Activated T-helper 17 cell treated with anti-CD3 and anti-CD28 coated beads, Interleukin-2, amount 50 U/mL, for 72 hours (primary cell): Measurements from ENCODE around the gene NKAIN1. TPM values are rescaled to one million over a fixed set of nuclear protein-coding genes. Genes with fewer than 3 reads are reported as not detected.
A peak's percentile ranks its signal among the peaks of the same experiment; 100 is the strongest.
"Not testable (repeated sequence)": the region's sequence is repeated elsewhere in the genome, so short reads cannot be mapped to it uniquely, and the experiment has no call there.

Source experiments
- ATAC-seq: fragments of 150-1000 bp; cut with Tn5 transposase; replicated peaks from 2 replicates; pipeline ENCODE4 v1.10.0; 2021; ENCODE audit warnings: mild to moderate bottlenecking, moderate library complexity
- H3K27ac Mint-ChIP-seq: one replicate; pipeline ENCODE4 v1.8.0; 2022; ENCODE audit warnings: mixed read lengths
- H3K27me3 Mint-ChIP-seq: one replicate; pipeline ENCODE4 v1.8.0; 2022; ENCODE audit warnings: mixed read lengths
- H3K36me3 Mint-ChIP-seq: one replicate; pipeline ENCODE4 v1.8.0; 2022; ENCODE audit warnings: low read depth, mild to moderate bottlenecking, mixed read lengths
- H3K4me1 Mint-ChIP-seq: one replicate; pipeline ENCODE4 v1.8.0; 2022; ENCODE audit warnings: mixed read lengths
- H3K4me3 Mint-ChIP-seq: one replicate; pipeline ENCODE4 v1.8.0; 2022; ENCODE audit warnings: mild to moderate bottlenecking, mixed read lengths
- H3K9me3 Mint-ChIP-seq: one replicate; pipeline ENCODE4 v1.8.0; 2022; ENCODE audit warnings: mixed read lengths
- total RNA-seq, 2 donors: library from RNA; stranded (reverse); gene quantifications; one replicate each; pipeline ENCODE4 v1.2.3, GENCODE V29; 2022

The NKAIN1 gene
- total RNA-seq, 2 donors from 2014 or later: not detected

DNA sequence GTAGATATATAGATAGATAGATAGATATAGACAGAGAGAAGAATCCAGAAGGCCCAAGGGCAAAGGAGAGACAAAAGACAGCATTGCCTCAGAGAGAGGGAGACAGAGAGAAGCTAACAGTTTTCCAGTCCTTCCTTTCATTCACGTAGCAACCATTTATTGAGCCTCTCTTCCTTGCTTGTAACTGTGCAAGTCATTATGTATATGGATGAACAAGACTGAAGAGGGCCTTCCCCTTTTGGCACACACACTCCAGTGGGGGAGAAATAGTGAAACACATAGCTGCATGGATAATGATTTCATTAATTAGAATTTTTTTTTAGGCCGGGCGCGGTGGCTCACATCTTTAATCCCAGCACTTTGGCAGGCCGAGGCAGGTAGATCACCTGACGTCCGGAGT, 99.4 kb downstream of the NKAIN1 start:
- H3K27ac Mint-ChIP-seq: no peak overlapping the region
- H3K4me3 Mint-ChIP-seq: no peak overlapping the region
- no peaks in the 10 kb centered on the region for H3K9me3 Mint-ChIP-seq
- H3K36me3 Mint-ChIP-seq: no peaks in the 10 kb centered on the region
- H3K4me1 Mint-ChIP-seq: no peaks in the 10 kb centered on the region
- ATAC-seq: no peak
- no peaks in the 10 kb centered on the region for H3K27me3 Mint-ChIP-seq

DNA sequence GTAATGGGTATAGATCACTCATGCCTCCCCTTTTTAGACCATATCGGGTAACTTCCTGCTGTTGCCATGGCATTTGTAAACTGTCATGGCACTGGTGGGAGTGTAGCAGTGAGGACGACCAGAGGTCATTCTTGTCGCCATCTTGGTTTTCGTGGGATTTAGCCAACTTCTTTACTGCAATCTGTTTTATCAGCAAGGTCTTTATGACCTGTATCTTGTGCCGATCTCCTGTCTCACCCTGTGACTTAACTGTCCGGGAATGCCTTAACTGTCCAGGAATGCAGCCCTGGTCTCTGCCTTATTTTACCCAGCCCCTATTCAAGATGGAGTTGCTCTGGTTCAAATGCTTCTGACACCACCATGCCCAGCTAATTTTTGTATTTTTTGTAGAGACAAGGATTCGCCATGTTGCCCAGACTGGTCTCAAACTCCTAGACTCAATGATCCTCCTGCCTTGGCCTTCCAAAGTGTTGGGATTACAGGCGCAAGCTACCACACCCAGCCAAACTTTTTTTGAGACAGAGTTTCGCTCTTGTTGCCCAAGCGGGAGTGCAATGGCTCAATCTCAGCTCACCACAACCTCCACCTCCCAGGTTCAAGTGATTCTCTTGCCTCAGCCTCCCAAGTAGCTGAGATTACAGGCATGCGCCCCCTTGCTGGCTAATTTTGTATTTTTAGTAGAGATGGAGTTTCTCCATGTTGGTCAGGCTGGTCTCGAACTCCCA, 100.7 kb downstream of the NKAIN1 start:
- not testable (repeated sequence) for H3K9me3 Mint-ChIP-seq, H3K4me1 Mint-ChIP-seq, H3K27ac Mint-ChIP-seq, H3K36me3 Mint-ChIP-seq, H3K4me3 Mint-ChIP-seq, ATAC-seq, H3K27me3 Mint-ChIP-seq

DNA sequence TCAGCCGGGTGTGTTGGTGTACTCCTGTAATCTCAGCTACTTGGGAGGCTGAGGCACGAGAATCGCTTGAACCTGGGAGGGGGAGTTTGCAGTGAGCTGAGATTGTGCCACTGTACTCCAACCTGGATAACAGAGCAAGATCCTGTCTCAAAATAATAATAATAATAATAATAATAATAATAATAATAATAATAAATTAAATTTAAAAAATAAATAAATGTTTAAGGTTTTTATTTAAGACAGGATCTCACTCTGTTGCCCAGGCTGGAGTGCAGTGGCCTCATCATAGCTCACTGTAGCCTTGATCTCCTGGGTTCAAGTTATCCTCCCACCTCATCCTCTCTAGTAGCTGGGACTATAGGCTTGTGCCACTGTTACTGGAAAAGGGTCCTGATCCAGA, 101.8 kb downstream of the NKAIN1 start:
- H3K27me3 Mint-ChIP-seq, H3K4me1 Mint-ChIP-seq, ATAC-seq, H3K9me3 Mint-ChIP-seq, H3K36me3 Mint-ChIP-seq, H3K4me3 Mint-ChIP-seq, H3K27ac Mint-ChIP-seq: not testable (repeated sequence)

DNA sequence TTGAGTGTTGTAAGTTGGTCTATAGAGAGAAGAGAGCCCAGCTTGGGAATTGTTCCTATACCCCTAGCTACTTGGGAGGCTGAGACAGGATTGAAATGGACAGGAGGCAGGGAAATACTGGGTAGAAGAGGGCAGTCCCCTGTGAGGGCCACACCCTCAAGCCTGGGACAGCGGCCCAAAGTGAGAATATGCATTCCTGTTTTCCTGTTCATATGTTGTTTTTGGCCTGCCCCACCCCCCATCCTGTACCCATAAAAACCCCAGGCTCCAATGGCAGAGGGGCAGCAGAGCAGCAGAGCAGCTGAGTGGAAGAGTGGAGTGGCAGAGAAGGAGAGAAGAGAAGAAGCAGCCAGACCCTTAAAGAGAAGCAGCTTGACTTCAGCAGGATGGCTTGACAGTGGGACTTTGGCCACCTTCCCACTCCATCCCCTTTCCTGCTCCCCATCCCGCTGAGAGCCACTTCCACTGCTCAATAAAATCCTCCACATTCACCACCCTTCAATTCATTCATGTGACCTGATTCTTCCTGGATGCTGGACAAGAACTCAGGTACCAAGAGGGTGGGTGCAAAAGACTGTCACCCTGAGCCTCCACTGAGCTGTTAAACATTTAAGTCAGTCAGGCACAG, 103.6 kb downstream of the NKAIN1 start:
- no peak overlapping the region for H3K4me3 Mint-ChIP-seq
- H3K27me3 Mint-ChIP-seq: no peaks in the 10 kb centered on the region
- no peaks in the 10 kb centered on the region for H3K9me3 Mint-ChIP-seq
- peak overlapping the region; percentile 35 for H3K27ac Mint-ChIP-seq
- ATAC-seq: no peak
- no peaks in the 10 kb centered on the region for H3K4me1 Mint-ChIP-seq
- no peaks in the 10 kb centered on the region for H3K36me3 Mint-ChIP-seq

DNA sequence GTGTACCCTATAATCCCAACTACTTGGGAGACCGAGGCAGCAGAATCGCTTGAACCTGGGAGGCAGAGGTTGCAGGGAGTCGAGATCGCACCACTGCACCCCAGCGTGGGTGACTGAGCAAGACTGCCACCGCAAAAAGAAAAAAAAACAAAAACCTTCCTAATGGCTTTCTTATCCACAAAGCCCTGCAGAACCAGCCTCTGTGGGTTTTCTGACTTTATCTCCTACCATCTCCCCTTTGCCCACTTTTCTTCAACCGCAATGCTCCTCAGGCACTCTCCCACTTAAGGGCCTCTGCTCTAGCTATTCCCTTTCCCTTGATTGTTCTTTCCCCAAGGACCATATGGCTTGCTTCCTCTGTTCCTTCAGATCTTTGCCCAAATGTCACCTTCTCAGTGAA, 106.3 kb downstream of the NKAIN1 start:
- no peaks in the 10 kb centered on the region for H3K4me1 Mint-ChIP-seq

More for the DNA sequence above, 106.3 kb downstream of the NKAIN1 start:
- no peak for ATAC-seq
- no peaks in the 10 kb centered on the region for H3K27me3 Mint-ChIP-seq
- H3K27ac Mint-ChIP-seq: no peak overlapping the region
- H3K4me3 Mint-ChIP-seq: no peak overlapping the region
- no peaks in the 10 kb centered on the region for H3K36me3 Mint-ChIP-seq
- no peaks in the 10 kb centered on the region for H3K9me3 Mint-ChIP-seq

Other genes starting within 250 kb of the NKAIN1 start
- 100 to 1,000 TPM; 109 to 114 TPM for gene PUM1, start 174.2 kb downstream of the NKAIN1 start, total RNA-seq
- 100 to 1,000 TPM in 1 of 2 donors, 10 to 100 TPM in 1; 62.2 to 115 TPM for gene SNRNP40, start 56.9 kb upstream of the NKAIN1 start, total RNA-seq
- 10 to 100 TPM; 17.3 to 27.2 TPM for gene ZCCHC17, start 57.1 kb upstream of the NKAIN1 start, total RNA-seq
- gene FABP3, start 133.2 kb upstream of the NKAIN1 start, total RNA-seq: not detected
- gene SERINC2, start 173.3 kb upstream of the NKAIN1 start, total RNA-seq: under 1 TPM in 1 of 2 donors, not detected in 1; 0.13 TPM